Parathyroid adenoma (tissue), 2 donors: ENCODE measurements around the gene HOMER1.

Experiments
- H2AFZ ChIP-seq: fragments of 300-600 bp; sonication (generic); one replicate; pipeline ENCODE4 v1.7.0; 2017; ENCODE audit warnings: antibody characterized with exemption, mild to moderate bottlenecking
- H3K27ac ChIP-seq: fragments of 300-600 bp; sonication (generic); one replicate; pipeline ENCODE4 v1.7.0; 2017
- H3K27me3 ChIP-seq: fragments of 300-600 bp; sonication (generic); one replicate; pipeline ENCODE4 v1.7.0; 2017; ENCODE audit warnings: low read length; ENCODE audit not compliant: control insufficient read depth, insufficient read depth
- H3K36me3 ChIP-seq: fragments of 300-600 bp; sonication (generic); one replicate; pipeline ENCODE4 v1.7.0; 2017; ENCODE audit warnings: low read length; ENCODE audit not compliant: control insufficient read depth, insufficient read depth
- H3K4me1 ChIP-seq: fragments of 300-600 bp; sonication (generic); one replicate; pipeline ENCODE4 v1.7.0; 2017; ENCODE audit warnings: control low read depth
- H3K4me2 ChIP-seq: fragments of 300-600 bp; sonication (generic); one replicate; pipeline ENCODE4 v1.7.0; 2017; ENCODE audit warnings: low read length
- H3K4me3 ChIP-seq: fragments of 300-600 bp; sonication (generic); one replicate; pipeline ENCODE4 v1.7.0; 2017; ENCODE audit warnings: low read depth, low read length
- H3K79me2 ChIP-seq: fragments of 300-600 bp; sonication (generic); one replicate; pipeline ENCODE4 v1.7.0; 2017; ENCODE audit warnings: control low read depth
- H3K9ac ChIP-seq: fragments of 300-600 bp; sonication (generic); one replicate; pipeline ENCODE4 v1.7.0; 2017; ENCODE audit warnings: mild to moderate bottlenecking
- H3K9me3 ChIP-seq: fragments of 300-600 bp; sonication (generic); one replicate; pipeline ENCODE4 v1.7.0; 2017; ENCODE audit warnings: low read length; ENCODE audit not compliant: control insufficient read depth
- CTCF ChIP-seq: fragments of 300-600 bp; sonication (generic); IDR thresholded peaks from one replicate; pipeline ENCODE4 v1.7.0; 2017; ENCODE audit warnings: antibody characterized with exemption, mild to moderate bottlenecking
- donor health status: primary hyperparathyroidism.

The HOMER1 gene

GRCh38 chr5:79349881-79350280 is 164.1 kb downstream of the HOMER1 start:
- H3K27me3 ChIP-seq, result no peaks in the 10 kb centered on the region
- H3K36me3 ChIP-seq, result no peaks in the 10 kb centered on the region
- no peak overlapping the region for H3K9ac ChIP-seq
- no peak for TF ChIP-seq CTCF
- H3K4me1 ChIP-seq, result no peaks in the 10 kb centered on the region
- no peak overlapping the region for H3K4me2 ChIP-seq
- no peak overlapping the region for H3K4me3 ChIP-seq
- H2AFZ ChIP-seq, result no peak overlapping the region
- H3K9me3 ChIP-seq, result no peaks in the 10 kb centered on the region
- no peaks in the 10 kb centered on the region for H3K79me2 ChIP-seq
- no peak overlapping the region for H3K27ac ChIP-seq

- Histone ChIP-seq H3K36me3 (no peaks in the 10 kb centered on the region), H3K79me2 (no peaks in the 10 kb centered on the region)
- TF ChIP-seq CTCF, result no peak
Observed at GRCh38 chr5:79349047-79349446, 164.9 kb downstream of the HOMER1 start.

GRCh38 chr5:79346420-79346824 is 167.5 kb downstream of the HOMER1 start:
- no peak overlapping the region for H2AFZ ChIP-seq
- H3K27me3 ChIP-seq, result no peaks in the 10 kb centered on the region
- H3K4me1 ChIP-seq, result no peaks in the 10 kb centered on the region
- no peak overlapping the region for H3K4me3 ChIP-seq
- TF ChIP-seq CTCF, result no peak
- no peak overlapping the region for H3K27ac ChIP-seq
- no peaks in the 10 kb centered on the region for H3K79me2 ChIP-seq
- H3K36me3 ChIP-seq, result no peaks in the 10 kb centered on the region
- no peak overlapping the region for H3K4me2 ChIP-seq
- H3K9ac ChIP-seq, result no peak overlapping the region
- H3K9me3 ChIP-seq, result no peaks in the 10 kb centered on the region

More at GRCh38 chr5:79349047-79349446, 164.9 kb downstream of the HOMER1 start:
- Histone ChIP-seq H3K4me2 (no peak overlapping the region), H3K9me3 (no peaks in the 10 kb centered on the region), H3K27ac (no peak overlapping the region), H2AFZ (no peak overlapping the region), H3K4me3 (no peak overlapping the region), H3K9ac (no peak overlapping the region), H3K27me3 (no peaks in the 10 kb centered on the region), H3K4me1 (no peaks in the 10 kb centered on the region)

GRCh38 chr5:79333852-79334557 is 179.9 kb downstream of the HOMER1 start:
- no peak for TF ChIP-seq CTCF

GRCh38 chr5:79330071-79330470 is 183.9 kb downstream of the HOMER1 start:
- Histone ChIP-seq H3K27ac (no peak overlapping the region), H3K4me3 (no peak overlapping the region), H3K4me2 (no peak overlapping the region), H3K9me3 (no peaks in the 10 kb centered on the region), H3K27me3 (no peaks in the 10 kb centered on the region), H3K4me1 (no peaks in the 10 kb centered on the region), H3K79me2 (no peaks in the 10 kb centered on the region), H3K9ac (no peak overlapping the region), H3K36me3 (no peaks in the 10 kb centered on the region), H2AFZ (no peak overlapping the region)
- no peak for TF ChIP-seq CTCF

More at GRCh38 chr5:79333852-79334557, 179.9 kb downstream of the HOMER1 start:
- no peaks in the 10 kb centered on the region for H3K36me3 ChIP-seq
- no peaks in the 10 kb centered on the region for H3K27me3 ChIP-seq
- H3K79me2 ChIP-seq, result no peaks in the 10 kb centered on the region
- no peak overlapping the region for H3K4me2 ChIP-seq
- H3K4me1 ChIP-seq, result no peaks in the 10 kb centered on the region
- H3K4me3 ChIP-seq, result no peak overlapping the region
- H3K9ac ChIP-seq, result no peak overlapping the region
- no peak overlapping the region for H3K27ac ChIP-seq
- H2AFZ ChIP-seq, result no peak overlapping the region
- H3K9me3 ChIP-seq, result no peaks in the 10 kb centered on the region
